CD1c-positive myeloid dendritic cell (primary cell): ENCODE data around the gene LYST.
"Not testable (repeated sequence)": the region's sequence is repeated elsewhere in the genome, so short reads cannot be mapped to it uniquely, and the experiment has no call there.

Experiments used
- DNase-seq: peaks from one replicate; pipeline ENCODE4 v3.0.0-alpha.2; 2016; ENCODE audit errors: extremely low spot score

LYST gene

GRCh38 chr1:235661568-235661967 lies 205.1 kb downstream of the LYST start:
- no peak for DNase-seq

DNA sequence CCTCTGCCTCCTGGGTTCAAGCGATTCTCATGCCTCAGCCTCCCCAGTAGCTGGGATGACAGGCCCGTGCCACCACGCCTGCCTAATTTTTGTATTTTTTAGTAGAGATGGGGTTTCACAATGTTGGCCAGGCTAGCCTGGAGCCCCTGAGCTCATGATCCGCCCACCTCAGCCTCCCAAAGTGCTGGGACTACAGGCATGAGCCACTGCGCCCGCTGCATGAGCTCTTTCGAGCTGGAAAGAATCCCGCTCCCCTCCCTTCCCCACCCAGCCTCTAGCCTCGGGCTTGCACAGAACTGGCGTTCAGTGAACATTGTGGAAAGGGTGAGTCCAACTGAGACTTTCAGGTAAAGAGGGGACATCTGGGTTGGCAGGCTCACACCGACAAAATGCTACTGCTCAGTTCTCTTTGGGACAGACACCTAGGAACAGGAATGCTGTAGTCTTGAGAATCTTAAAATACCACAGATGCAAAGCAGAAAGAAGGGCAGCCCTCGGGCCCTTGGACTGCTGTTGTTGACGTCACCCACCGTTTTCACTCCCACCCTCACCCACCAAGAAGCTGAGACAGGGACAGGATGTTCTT lies 207.4 kb downstream of the LYST start:
- no peak for DNase-seq

DNA sequence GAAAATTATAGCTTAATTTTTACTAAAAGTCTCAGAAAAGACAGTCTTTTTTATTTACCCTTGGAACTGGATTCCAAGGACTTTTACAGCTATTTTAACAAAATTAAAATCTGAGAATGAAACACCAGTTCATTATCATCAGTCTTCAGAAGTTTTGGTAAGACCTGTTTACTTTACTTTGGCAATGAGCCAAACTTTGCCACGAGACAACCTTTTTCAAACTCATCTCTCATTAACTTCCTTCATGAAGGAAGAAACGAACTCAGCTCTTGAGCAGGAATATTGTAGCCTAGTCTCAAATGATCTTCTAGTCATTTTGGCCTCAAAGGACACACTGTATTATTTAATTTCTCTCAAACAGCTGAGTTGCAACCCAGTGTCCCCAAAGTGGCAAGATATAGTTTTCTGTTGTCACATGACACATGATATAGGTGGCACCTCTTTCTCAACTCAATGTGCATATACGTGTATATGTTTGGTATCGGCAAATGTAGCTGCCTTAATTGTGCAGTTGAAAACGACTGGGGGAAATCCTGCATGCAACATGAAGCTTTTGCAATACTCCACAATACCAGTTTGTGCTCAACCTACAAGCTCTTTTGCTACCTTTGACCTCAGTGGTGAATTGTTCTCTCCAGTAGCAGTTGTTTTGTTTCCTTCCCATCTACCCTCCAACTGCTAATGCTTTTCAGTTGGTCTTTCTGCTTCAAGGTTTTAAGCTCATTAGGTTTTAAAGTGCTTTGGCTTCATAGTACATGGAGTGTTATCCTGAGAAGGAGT lies 208.8 kb downstream of the LYST start:
- no peak for DNase-seq

- no peak for DNase-seq
Observed at GRCh38 chr1:235657269-235657668, 209.4 kb downstream of the LYST start.

GRCh38 chr1:235652364-235652763 lies 214.3 kb downstream of the LYST start:
- no peak for DNase-seq

- no peak for DNase-seq
Observed at GRCh38 chr1:235651170-235651806, 215.4 kb downstream of the LYST start.

DNA sequence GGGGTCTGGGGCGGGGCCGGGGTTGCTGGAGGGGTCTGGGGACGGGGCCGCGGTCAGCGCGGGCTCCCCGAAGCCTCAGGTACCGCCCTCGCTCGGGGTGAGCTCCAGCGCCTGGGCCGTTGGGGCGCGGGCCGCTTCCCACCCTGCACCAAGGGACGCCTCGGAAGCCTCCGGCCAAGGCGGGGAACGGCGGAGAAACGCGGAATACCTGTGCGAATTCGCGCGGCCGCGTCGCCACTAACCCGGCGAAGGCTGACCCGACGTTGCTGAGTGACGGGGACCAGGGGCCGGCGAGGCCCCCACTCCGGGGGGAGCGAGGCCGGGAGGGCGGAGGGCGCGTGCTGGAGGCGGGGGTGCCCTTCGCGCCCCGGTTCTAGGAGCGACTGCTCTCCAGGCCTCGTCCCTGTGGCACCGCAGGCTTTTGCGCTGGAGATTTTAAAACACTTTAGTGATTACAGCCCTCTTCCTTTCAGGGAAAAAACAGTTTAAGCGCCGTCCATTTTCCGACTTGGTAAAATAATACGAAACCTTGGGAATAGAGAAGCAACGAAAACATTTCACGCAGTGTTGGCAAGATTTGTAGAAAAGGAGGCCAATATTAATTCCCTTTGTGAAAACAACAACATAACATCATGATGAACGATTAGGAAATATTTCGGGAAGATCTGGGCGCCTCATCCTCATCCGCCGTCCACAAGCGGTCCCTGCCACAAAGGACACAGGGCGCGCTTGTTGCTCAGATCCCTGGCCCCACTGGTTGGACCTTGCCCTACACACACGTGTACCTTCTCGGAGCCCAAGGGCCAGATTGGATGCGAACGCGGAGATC lies 216.2 kb downstream of the LYST start:
- no peak for DNase-seq

DNA sequence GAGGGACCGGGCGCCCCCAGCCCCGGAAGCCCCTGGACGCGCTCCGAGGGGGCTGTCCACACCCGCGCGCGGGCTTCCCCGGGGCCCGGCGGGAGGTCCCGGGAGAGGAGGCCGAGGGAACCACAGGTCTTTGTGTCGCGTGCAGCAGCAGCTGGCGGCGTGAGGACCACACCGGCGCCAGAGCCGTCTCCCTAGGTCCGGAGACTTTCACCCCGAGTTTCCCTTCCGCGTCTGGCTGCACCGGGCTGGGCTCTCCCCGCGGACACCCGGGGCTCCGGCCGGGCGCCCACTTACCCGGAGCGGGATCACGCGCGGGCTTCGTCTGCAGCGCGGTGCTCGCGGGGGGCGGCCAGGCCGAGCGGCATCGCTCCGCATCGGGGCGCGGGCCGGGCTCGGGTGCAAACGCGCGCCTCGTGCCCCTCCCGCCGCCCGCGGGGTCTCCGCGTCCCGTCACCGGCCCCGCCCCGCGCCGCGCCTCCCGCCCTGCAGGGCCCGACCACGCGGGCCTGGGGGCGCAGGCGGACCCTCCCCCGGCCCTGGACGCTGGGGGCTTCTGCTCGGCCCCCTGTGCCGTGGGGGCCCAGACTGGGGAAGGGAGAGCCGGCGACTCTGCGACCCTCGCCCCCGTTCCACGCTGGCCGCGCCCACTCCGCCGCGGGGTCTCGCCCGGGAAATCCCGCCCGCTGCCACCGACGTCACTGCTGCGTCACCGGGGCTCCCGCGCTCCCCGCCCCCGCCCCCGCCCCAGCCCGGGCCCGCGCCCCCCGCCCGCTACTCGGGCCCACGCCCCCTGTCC lies 217.1 kb downstream of the LYST start, which contains the start of gene GNG4:
Gene GNG4 (minus strand): TSS at position 417 of the 796 bp plus-strand sequence. CDS start 65,946 bp downstream, outside the sequence.
- DNase-seq: peak; percentile 47

- peak; percentile 60 for DNase-seq
Observed at GRCh38 chr1:235648954-235649367, 217.7 kb downstream of the LYST start.

- no peak for DNase-seq
Observed at GRCh38 chr1:235648407-235648907, 218.2 kb downstream of the LYST start.

GRCh38 chr1:235647537-235647936 lies 219.2 kb downstream of the LYST start:
- DNase-seq: not testable (repeated sequence)

DNA sequence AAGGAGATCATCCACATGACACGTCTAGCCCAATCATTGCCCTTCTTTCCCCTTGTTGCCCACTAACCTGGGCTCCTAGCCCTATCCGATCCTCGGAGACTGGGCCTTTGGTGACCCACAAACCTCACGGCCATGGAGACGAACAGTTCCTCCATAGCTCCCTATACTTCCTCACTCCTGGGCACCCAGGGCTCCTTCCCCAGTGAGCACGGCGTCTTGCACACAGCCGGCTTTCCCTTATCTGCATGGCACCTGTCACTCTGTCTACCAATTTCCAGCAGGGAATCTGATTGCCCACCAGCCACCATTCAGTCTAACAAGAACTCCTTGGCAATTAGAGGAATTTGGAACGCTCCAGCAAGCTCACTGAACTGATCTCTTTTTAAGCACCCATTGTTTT lies 220.2 kb downstream of the LYST start:
- no peak for DNase-seq

DNA sequence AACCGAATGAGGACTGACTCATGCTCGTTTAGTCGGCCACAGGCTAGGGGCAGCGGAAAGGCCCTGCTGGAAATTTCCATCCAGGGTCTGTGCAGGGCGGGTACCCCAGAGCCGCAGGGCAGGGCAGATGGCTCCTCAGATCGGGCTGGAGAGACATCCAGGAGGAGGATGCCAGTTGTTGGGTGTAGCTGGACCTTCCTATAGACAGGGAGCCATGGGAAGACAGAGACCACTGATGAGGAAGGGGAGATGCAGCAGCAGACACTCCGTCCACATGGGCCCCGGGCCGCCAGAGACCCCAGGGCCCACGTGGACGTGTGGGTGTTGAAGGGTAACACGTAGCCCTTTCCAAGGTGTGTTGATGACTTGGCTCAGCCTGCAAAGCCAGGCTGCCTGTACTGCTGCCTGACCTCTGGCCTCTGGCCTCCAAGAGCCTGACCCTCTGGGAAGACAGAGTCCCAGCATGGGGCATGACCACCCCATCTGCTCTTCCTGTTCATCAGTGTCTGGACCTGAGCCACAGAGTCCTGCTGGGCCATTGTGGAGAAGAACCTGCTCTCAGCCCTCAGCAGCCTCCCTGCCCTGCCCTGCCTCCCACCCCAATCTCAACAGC lies 221.9 kb downstream of the LYST start:
- no peak for DNase-seq

GRCh38 chr1:235643837-235644692 lies 222.6 kb downstream of the LYST start:
- no peak for DNase-seq

GRCh38 chr1:235642943-235643371 lies 223.7 kb downstream of the LYST start:
- DNase-seq: no peak

DNA sequence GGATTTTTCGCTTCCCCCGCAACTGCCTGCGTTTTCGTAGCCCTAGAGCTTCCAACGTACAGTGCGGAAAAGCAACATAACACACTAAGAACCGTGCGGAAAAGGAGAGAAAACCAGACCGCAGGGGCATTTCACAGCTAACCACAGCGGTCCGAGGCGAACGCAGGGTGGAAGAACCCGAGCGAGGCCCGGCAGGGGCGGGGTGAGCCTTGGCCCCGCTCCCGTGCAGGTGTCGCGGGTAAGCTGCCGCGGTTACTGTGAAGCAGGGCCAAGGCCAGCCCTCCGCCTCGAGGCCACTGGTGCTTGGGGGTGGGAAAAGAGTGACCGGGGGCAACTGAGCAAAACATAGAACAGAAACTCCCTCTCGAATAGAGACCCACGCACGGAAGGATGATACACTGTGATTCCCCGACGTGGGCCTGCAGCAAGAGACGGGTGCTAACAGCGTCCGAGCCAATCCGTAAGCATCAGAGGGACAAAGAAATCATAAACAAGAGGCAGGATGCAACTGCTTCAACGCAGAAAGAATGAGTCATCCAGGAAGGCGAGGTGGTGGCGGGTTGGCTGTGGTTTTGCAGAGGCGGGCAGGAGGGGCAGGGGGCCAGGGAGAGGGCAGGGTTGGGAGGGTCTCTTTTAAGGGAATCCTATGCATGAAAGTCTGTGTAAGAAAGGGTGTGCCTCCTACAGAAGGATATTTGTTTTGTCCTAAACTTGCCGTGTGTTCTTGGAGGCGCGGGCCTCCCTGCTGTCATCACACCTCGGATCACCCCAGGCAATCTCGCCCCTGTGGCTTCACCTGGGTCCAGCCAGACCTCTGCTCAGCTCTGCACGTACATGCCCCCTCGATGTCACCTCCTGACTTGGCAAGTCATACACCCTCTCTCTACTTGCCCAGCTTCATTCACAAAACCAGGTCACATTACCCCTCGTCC lies 224.4 kb downstream of the LYST start:
- DNase-seq: peak; percentile 33

DNA sequence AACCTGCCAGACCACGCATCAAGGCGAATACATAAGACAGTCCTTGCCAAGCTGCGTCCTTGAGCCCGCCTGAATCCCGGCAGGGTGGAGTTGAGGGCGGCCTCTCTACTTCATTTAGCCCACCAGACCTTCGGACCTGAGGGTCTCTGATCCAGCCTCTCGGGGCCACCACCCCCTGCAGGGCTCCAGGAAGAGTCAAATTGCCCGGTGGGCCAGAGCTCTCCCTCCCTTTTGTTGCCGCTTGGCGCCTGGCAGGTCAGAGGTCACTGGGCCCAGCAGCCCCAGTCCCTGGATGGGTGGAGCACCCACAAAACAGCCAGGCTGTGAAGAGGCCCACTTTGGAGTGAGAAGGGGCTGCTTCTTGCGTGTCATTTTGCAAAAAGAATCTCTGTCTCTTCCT lies 226.1 kb downstream of the LYST start:
- no peak for DNase-seq
